Nucleus accumbens (tissue), 56 donors: ENCODE data around the gene KCNIP4.

Source experiments
- DNase-seq, 56 donors: peaks; one replicate each; lab custom pipeline; 2025; lab: John Stamatoyannopoulos, UW

The KCNIP4 gene

DNA sequence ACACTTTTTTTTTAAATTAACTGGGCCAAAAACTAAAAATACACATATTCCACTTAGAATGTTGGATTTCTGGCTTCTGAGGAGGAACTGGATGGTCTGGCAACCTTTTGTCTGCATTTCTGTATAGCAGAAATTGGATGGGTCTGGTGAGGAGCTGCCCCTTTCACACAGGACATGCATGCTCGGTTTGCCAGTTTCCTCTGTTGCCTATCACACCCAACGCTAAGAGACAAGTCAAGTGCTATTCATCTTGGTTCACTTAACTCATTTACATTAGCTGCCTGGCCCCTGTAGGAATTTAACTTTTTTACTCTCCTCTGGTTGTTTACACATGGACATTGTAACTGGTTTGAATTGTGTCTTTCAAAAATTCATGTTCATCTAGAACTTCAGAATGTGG is 1052.6 kb downstream of the KCNIP4 start:
- no peak for DNase-seq

DNA sequence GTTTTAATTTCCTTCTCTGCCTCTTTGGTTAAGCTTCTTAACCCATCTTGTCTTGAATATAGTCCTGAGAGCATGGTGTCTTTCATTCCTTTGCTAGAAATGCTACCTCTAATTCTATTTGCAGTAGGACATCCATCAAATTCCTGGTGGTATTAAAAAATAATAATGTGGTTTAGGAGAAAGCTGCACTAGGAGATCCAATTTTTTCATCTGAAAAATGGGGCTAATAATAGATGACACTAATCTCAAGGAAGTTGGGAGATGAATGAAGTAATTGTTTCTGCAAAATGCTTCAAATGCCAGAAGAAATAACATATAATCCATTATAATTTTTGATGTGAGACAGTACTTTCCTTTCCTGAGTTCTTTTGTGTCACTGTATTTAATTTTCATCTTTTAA is 1053.4 kb downstream of the KCNIP4 start:
- no peak for DNase-seq

DNA sequence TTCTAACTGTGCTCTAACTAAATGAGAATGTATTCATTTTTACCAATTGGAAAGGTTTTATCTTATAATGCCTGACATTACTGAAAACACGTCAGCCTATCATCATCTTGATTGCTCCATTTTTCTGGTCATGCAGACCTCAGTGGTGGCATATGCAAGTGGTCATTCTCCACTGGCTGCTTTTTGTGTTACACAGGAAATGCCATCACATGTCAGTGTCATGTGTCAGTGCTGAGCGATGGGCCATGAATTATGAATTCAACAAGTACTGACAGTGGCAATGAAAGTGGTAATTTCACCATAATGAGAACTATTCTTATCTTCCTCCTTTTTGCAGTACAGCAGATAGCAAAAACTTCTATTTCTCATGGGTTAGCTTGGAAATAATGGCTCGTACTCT is 1057.8 kb downstream of the KCNIP4 start:
- DNase-seq: no peak

DNA sequence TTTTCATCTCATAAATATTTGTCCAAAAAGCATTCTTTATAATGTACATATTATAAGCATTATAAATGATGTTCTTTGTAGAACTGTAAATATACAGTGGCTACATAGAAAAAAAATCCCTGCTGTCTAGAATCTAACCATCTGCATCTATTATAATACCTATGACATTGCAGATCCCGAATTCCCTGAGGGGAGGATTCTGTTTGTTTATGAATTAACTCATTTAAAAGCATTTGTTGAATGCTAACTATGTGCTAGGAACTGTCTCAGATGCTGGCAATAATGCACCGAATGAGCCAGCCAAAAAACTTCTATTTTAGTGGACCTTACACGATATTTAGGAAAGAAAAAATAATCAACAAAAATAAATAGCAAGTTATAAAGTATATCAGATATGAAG is 1058.7 kb downstream of the KCNIP4 start:
- DNase-seq: no peak

DNA sequence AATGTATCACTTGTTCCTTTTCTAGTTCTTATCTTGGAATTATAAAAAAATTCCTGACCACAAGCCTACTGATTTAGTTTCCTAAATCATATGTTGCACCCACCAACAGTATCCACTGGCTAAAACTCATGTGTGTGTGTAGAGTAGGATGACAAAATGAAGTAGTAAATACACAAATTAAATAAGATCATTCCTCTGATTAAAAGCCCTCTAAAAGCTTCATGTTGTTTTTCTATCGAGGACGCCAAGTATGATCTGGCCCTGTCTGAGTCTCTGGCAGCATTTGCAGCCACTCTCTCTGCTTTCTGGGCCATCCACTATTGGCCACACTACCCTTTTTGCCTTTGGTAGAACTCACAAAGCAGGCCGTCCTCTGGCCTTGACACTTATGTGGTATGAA is 1064.9 kb downstream of the KCNIP4 start:
- DNase-seq: peak in 1 of 56 donors; percentile 0

DNA sequence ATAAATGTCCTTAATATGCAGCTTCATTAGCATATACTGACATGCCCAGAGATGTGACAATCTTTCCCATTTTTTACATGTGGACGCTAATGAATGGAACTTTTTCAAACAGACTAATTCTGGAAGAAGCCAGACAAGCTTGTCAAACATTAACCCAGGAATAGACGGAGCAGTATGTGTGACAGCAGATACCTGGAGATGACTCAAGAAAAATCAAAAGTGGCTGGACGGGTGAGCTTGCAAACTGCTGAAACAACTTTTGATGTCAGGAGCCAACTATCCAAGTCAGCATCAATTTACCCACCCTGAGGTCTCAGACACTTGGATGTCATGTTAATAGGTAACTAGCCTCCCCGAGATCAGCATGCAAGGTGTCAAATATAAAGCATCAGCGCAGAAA is 1065.3 kb downstream of the KCNIP4 start:
- DNase-seq: no peak

DNA sequence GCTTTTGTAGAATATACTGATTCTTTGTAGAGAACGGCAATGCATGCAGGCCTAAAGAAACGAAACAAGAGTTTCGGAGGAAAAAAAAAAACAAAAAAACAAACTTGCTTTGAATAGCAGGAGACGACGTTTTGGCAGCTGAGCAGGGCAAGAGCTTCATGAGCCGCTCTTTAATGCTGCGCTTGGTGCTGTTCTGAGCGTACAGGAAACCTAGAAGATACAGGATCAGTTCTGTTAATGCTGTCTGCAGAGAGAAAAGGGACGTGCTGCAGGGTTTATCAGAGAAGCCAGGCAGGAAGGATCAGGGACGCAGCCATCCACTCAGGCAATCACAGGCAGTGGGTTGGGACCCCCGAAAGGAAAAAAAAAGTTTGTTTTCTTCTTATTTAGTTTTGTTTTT is 1066.1 kb downstream of the KCNIP4 start:
- DNase-seq: no peak

DNA sequence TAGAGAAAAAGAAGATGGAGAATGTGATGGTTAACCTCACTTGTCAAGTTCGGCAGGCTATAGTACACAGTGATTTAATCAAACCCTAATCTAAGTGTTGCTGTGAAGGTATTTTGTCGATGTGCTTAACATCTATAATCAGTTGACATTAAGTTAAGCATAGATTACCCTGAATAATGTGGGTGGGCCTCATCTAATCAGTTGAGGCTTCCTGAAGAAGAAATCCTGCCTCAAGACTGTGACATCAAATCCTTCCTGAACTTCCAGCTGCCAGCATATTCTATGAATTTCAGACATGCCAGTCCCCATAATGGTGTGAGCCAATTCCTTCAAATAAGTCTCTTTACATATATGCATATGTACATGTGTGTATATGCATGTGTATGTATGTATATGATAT is 1066.9 kb downstream of the KCNIP4 start:
- no peak for DNase-seq

DNA sequence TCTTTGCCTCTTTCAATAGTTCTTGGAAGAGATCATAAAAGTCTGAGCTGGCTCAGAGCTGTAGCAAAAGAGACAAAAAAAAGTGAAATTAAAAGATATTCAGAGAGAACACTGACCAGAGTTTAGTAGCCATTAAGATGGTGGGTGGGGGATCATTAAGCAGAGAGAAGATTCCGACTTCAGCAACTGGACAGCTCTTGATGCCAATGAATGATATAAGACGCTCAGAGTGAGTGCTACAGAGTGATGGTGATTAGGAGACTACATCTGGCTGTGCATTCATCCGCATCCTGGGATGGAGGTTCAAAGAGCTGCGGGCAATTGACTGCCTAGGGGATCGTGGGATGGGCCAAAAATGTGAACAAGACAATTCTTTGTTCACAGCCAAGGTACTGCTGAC is 1069.8 kb downstream of the KCNIP4 start:
- no peak for DNase-seq

DNA sequence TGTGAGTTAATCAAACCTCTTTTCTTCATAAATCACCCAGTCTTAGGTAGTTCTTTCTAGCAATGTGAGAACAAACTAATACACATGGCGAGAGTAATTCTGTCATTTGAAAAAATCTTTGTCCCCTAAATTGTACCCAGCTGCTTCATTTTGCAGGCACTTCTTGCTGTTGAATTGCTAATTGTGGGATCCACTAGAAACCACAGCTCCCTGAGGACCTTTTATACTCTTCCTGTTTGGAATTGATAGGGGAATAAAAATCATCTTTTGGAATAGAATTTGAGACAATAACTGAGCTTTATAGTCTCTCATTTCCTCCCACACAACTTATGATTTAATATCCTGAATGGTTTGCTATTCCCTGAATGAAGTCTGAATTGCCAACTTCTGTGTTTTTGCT is 1078.1 kb downstream of the KCNIP4 start:
- DNase-seq: no peak

DNA sequence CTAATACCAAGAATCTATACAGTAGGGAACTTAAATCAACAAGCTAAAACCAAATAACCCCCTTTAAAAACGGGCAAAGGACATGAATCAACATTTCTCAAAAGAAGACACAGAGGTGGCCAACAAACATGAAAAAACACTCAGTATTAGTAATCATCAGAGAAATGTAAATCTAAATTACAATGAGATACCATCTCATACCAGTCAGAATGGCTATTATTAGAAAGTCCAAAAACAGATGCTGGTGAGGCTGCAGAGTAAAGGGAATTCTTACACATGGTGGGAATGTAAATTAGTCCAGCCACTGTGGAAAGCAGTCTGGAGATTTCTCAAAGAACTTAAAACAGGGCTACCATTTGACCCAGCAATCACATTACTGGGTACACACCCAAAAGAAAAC is 1080.5 kb downstream of the KCNIP4 start:
- no peak for DNase-seq

DNA sequence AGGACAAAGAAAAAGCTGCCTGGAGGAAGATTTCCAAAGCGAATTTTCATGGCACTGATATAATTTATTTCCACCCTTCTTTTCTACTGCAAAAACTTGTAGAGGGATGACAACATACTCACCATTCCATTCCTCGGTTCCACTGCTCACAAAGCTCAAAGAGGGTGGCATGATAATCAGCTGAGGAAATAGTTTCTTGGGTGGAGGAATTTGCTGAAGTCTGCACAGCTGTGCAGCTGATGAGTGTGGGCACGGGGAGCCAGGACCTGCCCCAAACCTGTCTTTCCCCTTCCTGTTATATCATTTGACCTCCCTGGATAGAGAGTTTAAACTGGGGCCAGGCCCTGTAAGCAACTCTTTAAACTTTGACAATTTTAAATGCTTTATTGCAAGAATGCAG is 1087.7 kb downstream of the KCNIP4 start:
- no peak for DNase-seq

DNA sequence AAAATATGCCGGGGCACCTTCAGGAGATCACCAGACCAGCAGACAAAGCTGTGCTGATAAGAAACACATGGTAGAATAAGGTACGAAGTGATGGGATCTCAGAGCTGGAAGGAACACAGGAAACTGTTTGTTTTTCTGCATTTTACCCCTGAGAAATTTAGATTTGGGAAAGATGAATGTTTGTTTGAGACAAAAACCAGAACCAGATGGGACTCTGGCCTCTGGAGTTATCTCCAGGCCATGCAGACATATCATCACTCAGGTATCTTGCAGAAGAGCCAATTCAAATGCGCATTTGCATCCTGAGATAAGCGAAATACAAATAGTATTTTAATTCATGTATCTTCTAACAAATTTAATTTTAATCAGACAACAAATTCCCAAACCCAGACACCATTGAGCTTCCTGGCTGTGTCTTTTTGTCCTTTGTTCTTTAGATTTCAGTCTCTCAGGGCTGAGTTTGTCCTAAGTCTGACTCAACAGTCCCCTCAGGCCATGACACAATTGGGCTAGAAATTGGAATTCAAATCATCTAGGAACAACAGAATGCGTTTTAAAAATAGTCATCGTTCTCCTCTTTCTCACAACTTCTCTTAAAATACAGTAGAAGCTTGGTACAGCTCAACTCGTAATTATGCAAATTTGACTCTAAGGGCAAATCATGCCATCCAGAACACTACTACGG is 1089.3 kb downstream of the KCNIP4 start:
- no peak for DNase-seq

DNA sequence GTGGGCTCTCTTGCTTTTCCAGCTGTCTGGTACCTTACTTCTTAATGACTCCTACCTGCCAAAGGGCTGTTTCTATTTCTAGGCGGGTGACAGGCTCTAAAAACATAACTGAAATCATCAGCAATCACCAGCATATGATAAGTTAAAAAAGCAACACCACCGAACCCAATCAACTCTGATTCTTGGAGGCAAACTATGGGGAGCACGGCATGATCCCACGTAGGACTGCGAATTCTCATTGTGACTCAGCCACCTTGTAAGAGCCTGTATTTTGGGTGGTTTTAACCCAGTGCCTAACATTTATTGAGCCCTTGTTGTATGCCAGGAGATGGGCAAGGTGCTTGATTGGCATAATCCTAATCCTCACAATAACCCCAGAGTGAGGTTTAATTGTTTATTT is 1091.5 kb downstream of the KCNIP4 start:
- DNase-seq: peak in 4 of 56 donors; percentile 1 to 7 (median 2)

DNA sequence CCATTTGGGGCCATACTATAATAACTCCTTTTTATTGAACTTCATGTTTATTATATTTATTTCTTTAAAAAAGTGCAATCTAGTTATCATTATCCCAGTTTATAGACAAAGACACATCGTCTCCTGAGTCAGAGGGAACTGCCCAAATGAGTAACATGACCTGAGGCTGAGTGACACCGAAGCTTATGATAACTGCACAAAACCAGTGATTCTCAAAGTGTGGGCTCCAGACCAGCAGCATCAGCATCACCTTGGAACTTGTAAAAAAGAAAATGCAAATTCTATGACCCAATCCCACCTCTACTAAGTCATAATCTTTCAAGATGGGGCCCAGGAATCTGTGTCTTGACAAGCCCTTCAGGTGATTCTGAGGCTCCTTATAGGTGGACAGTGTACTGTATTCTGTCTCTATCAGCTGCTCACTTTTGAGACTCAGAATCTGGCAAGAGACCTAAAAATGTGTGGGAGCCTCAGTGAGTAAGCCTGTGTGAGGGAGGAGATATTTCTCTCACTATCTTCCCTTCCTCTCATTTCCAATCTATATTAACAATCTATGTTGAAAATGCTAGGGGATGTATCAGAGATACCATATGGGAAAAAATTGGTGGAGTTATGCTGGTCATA is 1101.3 kb downstream of the KCNIP4 start:
- no peak for DNase-seq

DNA sequence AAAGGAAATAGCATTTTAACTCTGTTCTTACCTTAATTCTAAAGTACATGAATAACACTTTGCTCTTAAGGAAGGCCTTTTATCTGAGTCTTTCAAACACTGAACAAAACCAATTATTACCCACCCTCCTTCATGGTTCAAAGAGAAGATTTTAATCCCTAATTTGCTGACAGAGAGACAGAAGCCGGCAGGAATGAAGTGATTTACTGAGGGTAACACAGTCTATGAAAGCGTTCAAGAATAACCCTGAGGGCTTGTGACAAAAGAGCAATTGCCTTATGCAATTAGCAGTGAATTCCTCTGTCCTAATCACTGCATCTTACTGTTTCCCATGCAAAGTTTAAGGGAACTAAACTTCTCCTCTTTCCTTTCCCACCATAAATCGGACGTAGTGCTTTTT is 1104.3 kb downstream of the KCNIP4 start:
- DNase-seq: no peak

DNA sequence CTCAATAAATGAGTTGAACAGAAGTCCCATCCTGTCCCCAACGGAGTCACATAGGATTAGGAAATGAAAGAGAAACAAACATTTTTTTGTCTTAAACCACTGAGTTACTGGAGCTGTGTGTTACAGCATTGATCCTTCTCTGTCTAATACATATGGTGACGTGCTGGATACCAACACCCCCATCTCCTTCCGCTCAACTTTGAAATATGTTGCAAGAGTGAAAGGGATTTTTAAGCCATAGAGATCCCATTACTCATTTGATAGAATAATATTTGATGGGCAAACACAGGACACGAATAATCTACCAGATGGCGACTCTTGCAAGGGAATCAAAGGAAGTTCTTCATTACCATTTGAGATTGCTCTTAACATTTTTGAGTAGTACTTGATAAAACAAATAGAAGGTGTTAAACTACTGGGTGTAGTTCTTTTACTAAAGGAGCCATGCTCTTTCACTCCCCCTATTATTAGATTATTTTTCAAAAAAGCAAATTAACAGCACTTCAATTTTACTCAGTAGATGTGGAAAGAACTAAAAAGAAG is 1107.9 kb downstream of the KCNIP4 start:
- no peak for DNase-seq

DNA sequence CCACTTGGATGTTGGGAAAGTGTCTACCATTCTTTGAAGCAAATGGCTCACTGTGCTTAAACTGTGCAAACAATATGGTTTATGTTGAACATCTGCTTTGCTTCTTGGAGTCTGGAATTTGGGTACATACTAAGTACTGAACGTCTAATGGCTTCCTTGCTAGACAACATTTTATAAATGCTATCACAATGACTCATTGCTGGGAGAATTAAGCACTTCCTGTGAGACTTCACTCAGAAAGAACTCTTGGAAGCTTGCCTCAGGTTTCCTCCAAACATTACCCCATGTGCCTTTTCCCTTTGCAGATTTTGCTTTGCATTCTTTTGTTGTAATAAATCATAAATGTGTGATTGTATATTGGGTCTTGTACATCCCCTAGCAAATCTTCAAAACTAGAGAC is 1108.6 kb downstream of the KCNIP4 start:
- DNase-seq: no peak

DNA sequence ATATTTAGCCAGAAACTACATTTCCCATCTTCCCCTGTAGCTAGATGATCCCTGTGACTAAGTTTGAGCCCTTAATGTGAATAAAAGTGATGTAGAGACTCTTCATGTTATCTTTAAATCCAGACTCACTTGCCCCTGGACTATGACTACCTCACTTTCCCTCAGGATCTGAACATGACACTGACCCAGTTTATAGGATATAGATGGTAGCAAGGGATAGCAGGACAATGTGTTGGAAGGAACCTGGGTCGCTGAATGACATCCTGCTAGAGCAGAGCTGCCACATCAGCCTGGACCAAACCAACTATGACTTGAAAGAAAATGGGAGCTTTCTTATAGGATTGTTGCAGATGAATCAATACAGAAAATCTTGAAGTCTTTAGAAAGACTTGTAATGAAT is 1110.1 kb downstream of the KCNIP4 start:
- DNase-seq: no peak

DNA sequence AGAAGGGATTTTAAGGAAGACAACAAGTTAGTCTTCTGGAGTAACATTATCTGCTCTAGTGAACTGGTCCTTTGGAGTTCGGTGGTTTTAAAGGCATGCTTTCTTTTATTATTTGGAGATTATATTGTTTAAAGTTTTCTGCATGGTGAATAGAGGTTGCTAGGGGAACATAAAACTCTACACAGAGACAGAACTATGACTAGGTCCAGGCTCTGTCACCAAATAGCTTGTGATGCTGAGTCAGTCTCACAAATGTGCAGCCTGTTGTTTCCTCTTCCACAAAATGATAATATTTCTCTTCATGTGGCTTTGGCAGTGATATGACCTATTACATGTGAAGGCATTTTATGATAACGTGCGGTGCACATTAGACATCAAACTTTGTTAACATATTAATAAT is 1115.7 kb downstream of the KCNIP4 start:
- DNase-seq: peak in 1 of 56 donors; percentile 1

DNA sequence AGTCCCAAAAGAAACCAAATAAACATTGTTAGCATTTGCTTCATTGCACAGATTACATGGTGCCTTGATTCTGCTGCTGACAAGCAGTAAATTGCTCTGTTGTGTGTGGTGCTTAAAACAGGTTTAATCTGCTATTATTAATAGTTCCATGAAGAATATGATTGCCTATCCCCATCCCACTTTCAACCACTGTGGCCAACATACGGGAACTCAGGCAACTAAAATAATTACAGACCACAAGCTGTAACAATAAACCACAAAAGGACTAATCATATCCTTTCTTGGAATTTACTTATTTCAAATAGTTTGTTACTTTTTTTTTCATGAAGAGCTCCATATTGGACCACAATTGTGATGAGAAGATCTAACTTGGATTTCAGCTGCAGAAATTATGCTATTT is 1116.8 kb downstream of the KCNIP4 start:
- DNase-seq: no peak

DNA sequence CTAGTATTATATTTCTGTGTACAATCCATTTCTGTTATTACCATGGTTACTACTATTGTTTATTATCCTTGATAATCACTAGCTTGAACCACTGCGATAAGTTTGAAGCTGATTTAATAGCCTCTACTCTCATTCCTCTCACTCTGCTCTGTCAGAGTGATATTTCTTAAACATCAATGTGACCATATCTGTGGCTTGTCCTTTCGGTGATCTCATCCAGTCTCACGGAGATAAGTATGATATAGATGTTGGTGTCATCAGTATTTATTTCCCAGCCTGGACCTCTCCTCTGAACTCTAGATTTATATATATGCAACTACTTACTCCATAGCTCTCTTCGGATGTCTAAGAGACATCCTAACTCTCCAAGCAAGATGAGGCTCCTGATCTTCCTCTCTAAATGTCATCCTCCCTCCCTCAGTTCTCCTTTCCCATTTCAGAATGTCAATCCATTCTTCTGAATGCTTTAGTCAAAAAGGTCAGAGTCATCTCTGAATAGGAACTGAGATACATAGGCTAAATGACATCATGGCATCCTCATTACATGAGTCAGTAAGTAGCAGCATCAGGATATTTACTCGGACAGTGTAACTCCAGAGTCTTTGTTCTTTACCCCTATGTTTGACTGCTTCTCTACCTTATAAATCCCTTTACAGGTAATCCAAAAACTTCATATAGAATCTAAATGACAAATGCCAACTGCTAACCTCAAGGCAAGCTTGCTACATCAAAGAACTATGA is 1118.8 kb downstream of the KCNIP4 start:
- no peak for DNase-seq
